Stimulated activated CD4-positive, alpha-beta T cell treated with anti-CD3 and anti-CD28 coated beads, Interleukin-15, amount 100 ng/mL, for 24 hours (primary cell): ENCODE results near the gene ZNF575.
"Not testable (repeated sequence)": the region's sequence is repeated elsewhere in the genome, so short reads cannot be mapped to it uniquely, and the experiment has no call there.

Experiments
- DNase-seq: peaks from one replicate; pipeline ENCODE4 v3.0.0-alpha.2; 2020

ZNF575 gene

DNA sequence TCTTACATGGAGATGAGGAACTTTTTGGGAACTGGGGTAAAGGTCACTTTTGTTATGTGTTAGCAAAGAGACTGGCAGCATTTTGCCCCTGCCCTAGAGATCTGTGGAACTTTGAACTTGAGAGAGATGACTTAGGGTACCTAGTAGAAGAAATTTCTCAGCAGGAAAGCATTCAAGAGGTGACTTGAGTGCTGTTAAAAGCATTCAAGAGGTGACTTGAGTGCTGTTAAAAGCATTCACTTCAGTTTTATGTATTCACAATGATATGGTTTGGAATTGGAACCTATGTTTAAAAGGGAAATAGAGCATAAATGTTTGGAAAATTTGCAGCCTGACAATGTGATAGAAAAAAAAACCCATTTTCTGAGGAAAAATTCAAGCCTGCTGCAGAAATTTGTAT is 20.6 kb upstream of the ZNF575 start:
- DNase-seq: not testable (repeated sequence)

DNA sequence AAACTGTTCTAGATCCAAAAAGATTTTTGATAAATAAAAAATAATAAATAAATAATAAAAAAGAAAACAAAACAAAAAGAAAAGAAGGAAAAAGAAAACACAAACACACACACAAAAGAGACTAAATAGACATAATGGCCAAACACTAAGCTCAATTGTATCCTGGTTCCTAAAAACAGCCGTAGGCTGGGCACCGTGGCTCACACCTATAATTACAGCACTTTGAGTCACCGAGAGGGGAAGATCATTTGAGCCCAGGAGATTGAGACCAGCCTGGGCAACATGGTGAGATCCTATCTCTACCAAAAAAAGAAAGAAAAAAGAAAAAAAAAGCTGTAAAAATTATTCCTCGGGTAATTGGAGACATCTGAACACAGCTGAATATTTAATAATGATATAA is 14.9 kb upstream of the ZNF575 start:
- DNase-seq: no peak

DNA sequence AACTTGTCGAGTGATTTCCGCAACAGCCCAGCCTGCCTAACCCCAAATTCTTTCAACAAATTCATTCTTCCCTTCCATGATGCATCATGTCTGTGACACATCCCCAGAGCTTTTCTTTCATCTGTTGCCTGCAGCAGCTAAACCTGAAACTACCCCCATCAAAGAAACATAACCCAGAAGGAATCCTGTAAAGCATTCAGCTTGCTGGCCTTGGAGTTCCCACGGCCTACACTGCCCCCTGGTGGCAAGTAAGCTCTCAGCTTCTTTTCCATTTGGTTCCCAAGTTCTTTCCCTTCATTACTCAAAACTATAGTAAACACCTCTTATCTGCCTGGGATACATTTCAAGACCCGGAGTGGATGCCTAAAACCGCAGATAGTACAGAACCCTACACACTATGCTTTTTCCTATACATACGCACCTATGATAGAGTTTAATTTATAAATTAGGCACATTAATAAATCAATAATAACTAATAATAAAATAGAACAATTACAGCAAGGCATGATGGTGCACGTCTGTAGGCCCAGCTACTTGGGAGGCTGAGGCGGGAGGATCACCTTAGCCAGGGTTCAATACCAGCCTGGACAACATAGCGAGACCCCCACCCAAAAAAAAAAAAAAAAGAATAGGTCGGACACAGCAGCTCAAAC is 13.4 kb upstream of the ZNF575 start:
- DNase-seq: peak; percentile 87

DNA sequence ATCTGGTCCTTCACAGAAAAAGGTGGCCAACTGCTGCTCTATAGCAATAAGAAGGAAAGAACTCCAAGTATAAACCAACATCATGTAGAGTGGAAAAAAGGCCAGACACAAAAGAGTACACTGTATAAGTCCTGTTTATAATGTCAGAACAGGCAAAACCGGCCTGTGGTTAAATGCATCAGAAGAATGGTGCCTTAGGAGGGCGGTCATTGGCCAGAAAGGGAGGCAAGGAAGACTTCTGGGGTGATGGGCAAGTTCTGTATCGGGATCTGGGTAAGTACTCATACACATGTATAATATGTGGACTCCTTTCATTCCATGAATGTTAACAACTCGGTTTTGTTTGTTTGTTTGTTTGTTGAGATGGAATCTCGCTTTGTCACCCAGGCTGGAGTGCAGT is 10.1 kb upstream of the ZNF575 start:
- no peak for DNase-seq

DNA sequence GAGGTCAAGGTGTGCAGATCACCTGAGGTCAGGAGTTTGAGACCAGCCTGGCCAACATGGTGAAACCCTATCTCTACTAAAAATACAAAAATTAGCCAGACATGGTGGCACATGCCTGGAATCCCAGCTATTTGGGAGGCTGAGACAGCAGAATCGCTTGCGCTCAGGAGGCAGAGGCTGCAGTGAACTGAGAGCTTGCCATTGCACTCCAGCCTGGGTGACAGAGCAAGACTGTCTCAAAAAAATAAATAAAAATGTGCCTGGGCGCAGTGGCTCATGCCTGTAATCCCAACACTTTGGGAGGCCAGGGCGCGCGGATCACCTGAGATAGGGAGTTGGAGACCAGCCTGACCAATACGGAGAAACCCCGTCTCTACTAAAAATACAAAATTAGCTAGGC is 9.3 kb upstream of the ZNF575 start:
- not testable (repeated sequence) for DNase-seq

DNA sequence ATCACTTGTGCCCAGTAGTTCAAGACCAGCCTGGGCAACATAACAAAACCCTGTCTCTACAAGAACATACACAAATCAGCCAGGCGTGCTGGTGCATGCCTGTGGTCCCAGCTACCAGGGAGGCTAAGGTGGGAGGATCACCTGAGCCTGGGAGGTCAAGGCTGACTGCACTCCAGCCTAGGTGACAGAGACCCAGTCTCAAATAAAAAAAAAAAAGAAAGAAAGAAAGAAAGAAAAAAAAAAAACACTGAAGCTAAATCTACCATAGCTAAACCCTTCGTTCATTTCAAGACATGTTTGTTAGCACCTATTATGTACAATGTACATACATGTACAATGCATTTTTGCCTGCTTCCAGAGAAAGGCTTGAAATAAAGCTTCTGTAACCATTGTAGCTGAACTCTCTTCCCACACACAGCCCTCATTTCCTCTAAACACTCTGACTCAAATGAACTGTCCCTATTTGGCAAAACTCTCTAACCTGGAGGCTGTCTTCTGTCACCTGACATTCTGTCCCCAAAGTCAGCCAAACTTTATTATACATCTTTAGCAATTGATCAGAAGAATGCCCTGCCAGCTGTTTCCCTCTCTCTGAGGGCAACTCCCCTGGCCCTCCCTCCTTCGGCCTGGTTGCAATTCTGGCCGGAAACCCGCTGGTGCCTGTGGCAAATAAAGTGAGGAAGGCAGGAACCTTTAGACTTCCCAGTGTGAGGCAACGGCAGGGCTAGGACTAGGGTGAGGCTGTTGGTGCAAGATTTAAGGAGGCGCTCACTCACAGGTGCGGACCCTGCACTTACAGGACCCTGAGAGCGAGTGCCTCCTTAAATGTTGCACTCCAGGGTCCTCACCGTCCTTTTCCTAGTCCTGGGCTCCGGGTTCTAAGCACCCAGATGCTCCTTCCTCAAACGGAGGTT is 7.8 kb upstream of the ZNF575 start:
- DNase-seq: peak; percentile 47

DNA sequence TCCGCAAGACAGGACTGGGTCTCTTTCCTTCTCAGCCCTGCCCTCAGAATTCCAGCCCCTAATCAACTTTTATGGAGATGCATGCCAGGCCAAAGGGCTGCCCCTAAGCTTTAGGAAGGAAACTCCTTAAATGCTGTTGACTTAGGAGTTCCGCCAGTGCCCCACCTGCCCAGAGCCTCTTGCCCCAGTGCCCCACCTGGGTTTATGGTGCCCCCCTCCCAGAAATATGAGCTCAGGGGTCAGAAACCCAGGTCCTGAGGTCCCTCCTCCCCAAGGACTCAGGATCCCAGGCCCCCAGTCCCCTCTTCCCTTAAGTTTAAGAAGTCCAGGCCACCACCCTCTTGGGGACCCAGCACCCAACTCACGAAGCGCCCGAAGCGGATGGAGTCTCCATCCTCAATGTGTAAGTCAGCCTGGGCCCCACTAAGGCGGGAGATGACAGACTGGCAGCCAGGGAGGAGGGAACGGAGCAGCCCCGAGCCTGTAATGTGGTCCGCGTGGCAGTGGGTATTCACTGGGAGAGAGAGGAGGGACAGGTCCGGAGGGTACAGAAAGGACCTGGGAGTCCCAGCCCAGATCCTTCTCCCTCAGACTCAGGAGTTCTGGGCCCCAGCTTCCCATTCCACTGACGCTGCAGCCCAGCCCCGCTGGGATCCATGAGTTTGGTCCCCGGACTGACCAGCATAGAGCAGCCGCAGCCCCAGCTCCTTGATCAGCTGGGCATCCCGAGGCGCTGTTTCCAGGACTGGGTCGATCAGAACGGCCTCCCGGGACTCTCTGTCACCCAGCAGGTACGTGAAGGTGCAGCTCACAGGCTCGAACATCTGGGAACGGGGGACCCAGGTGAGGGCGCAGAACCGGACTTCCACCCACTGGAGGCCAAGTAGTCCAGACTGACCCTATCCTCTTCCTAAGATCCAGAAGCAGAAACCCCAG is 6.9 kb upstream of the ZNF575 start:
- DNase-seq: peak; percentile 59

DNA sequence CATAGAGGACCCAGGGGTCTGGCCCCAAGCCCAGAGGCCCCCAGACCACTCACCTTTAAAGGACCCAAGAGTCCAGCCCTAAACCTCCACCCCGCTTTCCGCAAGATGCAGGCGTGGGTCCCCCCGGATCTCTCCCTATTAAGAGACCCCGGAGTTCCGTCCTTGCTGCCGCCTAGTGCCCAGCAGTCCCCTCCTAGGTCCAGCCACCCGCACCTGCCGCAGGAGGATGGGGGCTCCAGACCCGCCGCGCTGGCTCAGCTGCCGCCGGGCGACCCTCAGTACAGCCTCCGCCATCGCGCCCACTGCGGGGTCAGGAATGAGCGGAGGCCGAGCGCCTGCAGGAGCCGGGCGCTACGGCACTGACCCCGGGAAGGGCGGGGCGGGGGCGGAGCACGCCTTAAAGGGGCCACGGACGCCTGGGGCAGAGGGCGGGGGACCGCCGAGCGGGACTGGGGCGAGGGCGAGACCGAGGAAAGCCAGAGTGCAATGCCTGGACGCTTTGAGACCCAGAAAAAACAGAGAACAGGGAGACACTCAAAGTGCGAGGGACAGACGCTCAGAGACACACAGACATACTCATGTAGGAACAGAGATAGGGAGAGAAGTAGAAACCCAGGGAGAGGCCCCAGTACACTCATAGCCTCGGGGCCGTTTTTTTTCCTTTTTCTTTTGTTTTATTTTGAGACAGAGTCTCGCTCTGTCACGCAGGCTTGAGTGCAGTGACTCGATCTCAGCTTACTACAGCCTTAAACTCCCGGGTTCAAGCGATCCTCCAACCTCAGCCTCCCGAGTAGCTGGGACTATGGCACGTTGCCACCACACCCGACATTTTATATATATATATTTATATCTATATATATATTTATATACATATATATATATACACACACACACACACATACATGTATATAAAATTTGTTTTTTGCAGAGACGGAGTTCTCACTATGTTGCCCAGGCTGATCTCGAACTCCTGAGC is 5.8 kb upstream of the ZNF575 start, which contains the start of gene ETHE1:
TSS of gene ETHE1 (minus strand) at position 318 of the 976 bp plus-strand sequence. CDS start at position 294, 24 bp downstream.
- DNase-seq: peak; percentile 90

DNA sequence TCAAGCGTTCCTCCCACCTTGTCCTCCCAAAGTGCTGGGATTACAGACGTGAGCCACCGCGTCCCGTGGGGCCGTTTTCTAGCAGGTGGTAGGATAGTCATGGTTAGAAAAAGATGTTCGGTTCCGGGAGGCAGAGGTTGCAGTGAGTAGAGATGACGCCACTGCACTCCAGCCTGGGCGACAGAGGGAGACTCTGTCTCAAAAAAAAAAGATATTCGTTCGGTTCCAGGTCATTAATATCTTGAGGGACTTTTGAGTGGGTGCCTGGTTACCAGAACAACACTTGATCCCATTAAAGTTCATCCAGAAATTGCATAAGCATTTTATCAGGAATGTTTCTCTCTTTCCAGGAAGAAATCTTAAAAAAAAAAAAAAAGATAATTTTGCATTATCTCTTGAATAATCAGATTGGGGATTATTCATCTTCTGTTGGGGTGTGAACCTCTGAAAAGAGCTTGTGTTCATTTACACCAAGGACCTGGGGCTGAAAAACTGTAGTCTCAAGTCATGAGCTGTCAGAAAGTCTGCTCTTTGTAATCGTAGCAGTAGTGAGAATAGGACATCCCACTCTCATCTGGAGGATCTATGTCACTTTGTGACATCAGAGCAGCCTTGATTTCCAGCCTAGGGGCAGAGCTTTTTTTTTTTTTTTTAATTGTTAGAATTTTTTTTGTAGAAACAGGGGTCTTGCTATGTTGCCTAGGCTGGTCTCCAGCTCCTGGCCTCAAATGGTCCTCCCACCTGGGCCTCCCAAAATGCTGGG is 4.9 kb upstream of the ZNF575 start:
- DNase-seq: peak; percentile 9

DNA sequence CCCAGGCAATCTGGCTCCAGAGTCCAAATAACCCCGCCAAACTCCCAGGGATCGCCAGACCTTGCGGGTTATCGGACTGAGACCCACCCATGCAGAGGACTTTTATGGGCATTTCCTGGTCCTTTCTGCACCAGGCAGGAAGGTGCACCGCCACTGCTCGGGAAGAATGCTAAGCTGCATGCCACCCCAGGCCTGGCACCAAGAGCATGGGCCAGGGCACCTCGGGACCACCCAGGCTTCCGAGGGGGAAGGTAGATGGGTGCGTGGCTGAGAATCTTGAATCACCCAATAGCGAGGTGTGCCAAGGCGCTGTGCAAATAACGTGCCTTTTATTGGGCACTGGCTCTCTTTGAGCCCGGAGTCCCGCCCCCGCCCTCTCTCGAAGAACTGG is 422 bp upstream of the ZNF575 start:
- no peak for DNase-seq

DNA sequence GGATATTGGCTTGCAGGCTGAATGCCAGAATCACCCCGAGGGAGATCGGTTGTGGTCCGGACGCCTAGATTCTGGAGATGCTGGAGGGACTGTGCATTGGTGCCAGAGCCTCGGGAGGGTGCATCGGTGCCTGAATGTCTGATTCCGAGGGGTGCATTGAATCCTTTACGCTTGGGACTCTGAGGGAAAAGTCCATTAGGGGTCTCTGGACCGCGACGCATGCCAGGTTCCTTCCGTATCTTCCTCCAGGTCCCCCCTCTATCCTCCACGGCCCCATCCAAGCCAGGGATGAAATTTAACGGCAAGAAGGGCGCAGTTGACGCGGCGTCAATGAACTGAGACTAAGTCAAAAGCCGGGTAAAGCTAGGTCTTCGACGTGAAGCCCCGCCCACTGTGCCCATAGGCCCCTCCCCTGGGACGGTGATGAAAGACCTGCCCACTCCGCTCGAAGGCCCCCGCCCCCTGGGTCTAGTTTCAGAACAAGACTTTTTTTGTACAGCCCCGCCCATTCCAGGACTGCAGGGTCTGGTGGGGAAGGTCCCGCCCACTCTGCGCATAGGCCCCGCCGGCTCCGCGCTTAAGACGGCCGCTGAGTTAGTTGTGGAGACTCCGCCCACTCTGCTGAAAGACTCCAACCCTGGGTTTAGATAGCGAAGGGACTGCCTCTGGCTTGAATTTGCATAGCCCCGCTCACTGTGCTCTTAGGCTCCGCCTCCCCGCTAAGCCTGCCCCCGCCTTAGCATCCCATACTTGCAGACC is 737 bp downstream of the ZNF575 start:
- DNase-seq: peak; percentile 97

DNA sequence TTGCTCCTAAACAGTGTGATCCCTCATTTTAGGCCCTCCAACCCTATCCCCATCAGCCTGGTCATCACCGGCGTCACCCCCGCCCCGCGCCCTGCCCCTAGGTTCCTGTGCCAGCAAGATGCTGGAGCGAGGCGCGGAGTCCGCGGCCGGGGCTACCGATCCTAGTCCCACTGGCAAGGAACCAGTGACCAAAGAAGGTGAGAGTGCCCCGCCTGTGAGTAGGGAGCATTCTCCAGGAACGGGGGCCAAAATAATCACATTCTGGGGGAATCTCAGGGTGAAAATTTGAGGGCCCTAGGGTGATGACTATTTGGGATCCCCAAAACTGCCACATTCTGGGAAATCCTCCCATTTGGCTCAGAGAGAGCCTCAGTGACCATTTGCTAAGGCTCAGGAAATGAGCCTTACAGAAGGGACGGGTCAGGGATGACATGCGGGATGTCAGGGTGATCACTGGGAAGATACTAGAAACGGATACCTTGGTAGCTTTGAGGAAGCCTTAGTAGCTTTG is 1.4 kb downstream of the ZNF575 start:
- DNase-seq: no peak

DNA sequence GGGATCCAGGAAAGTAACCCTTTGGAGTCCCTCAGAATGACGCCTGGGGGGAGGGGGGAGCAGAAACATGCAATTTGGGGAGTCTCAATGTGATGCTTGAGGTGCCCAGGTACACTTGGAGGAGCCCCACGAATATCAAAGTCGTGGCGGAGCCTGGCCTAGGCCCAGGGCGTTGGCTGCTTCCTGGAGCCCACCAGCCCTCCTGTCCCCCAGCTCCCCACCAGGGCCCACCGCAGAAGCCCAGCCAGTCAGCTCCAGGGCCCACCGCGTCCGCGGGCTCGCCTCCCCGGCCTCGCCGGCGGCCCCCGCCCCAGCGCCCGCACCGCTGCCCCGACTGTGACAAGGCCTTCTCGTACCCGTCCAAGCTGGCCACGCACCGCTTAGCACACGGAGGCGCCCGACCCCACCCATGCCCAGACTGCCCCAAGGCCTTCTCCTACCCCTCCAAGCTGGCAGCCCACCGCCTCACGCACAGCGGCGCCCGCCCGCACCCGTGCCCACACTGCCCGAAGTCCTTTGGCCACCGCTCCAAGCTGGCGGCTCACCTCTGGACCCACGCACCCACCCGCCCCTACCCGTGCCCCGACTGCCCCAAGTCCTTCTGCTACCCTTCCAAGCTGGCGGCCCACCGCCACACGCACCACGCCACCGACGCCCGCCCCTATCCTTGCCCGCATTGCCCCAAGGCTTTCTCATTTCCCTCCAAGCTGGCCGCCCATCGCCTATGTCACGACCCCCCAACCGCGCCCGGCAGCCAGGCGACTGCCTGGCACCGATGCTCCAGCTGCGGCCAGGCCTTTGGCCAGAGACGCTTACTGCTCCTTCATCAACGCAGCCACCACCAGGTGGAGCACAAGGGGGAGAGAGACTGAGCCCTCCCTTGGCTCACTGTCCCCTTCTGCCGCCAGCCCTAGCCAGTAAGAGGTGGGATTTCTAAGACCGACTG is 2.1 kb downstream of the ZNF575 start:
- DNase-seq: peak; percentile 37

DNA sequence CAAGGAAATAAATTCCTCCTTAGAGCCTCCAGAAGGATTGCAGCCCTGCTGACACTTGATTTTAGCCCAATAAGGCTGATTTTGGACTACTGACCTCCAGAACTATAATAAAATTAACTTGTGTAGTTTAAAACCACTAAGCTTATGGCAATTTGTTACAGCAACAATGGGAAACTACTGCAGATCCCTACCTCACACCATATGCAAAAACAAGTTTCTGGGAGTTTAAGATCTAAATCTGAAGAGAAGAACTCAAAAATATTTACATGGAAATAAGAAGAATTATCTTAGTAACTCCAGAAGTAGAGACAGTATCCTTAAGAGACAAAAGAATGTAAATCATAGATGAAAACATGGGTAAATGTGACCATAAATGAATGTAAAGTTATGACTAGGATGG is 5.9 kb downstream of the ZNF575 start:
- no peak for DNase-seq

DNA sequence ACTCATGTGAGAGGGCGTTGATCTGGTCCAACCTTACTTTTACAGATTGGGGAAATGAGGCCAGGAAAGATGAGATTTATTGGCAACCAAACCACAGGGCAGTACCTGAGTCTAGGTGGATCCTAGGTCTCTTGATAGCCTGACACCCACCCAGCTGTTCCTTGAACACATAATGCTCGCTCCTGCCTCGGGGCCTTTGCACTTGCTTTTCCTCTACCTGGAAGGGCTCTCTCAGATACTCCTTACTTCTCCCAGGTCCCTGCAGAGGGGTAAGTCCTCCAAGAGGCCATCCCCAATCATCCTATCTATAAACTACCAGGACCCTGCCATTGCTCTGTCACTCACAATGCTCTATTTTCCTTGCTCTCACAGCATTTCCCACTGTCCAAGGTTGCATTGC is 7.4 kb downstream of the ZNF575 start:
- no peak for DNase-seq

DNA sequence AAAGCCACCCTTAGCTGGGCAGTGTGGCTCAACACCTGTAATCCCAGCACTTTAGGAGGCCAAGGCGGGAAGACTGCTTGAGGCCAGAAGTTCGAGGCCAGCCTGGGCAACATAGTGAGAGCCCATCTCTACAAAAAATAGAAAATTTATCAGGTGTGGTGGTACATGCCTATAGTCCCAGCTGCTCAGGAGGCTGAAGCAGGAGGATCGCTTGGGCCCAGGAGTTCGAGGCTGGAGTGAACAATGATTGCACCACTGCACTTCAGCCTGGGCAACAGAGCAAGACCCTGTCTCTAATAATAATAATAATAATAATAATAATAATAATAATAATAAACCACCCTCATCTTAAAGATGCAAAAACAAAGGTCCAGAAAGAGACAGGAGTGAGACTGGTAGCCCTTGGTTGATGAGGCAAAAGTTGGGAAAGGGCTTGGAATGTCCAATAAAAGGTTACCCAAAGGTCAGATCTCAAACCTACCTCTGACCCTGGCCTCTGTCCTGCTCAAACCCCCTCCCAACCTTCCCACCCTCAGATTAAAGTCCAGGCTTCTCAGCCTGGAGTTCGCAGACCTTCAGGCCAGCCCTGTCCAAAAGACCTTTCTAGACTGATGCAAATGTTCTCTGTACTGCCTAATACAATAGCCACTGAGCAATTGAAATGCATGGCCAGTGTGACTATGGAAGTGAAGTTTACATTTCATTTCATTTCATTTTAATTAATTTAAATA is 9.1 kb downstream of the ZNF575 start:
- DNase-seq: no peak

DNA sequence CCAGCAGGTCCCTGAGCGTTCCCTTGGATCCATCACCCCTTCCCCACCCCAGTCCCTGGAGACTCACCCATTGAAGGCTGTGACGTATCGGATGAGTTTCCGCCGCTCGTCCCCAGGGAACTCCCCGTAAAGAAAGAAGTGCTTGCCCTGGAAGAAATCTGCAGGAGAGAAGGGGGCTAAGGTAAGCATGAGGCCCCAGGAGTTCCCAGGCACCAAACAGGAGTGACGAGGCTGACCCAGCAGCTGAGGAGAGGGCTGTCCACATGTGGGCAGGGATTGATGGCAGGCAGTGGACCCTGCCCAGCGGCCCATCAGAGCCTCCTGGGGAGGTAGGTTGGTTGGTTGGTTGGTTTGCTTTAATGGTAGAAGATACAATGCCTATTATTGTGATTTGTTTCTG is 11.1 kb downstream of the ZNF575 start:
- no peak for DNase-seq

DNA sequence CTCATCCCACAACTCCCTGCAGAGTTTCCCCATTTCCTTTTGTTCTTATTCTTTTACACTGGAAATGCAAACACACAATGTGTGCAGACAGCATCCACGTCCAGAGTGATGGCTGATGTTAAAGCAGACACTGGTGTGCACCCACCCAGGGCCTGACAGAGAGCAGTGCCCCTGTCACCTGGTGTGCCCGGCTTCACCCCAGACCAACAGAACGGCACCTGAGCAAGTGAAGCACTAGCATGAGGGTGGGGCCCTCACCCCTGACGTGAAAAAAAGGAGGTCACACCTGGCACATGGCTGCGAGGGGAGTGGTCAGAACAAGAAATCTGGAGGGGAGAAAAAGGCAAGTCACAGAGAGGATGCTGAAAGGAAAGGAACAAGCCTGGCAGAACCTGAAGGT is 12.3 kb downstream of the ZNF575 start:
- DNase-seq: no peak
